Breast epithelium (tissue), 4 donors: Measurements from ENCODE around the gene CD99L2. TPM values are rescaled to one million over a fixed set of nuclear protein-coding genes. Genes with fewer than 3 reads are reported as not detected.

Source experiments
- DNase-seq, 2 donors: peaks; one replicate each; pipeline ENCODE4 v3.0.0-alpha.2; 2019; ENCODE audit warnings: low spot score in 2 of 2
- H3K27ac ChIP-seq, 2 donors: fragments of 200-600 bp; sonication (generic) in 1 of 2; one replicate each; pipeline ENCODE4 v1.5.1; 2016 to 2019; ENCODE audit warnings: mild to moderate bottlenecking in 1 of 2
- H3K27me3 ChIP-seq, 2 donors: fragments of 200-600 bp; sonication (generic) in 1 of 2; one replicate each; pipeline versions ENCODE4 v1.5.1 to v1.6.0; 2017 to 2019; ENCODE audit warnings: control low read depth in 1 of 2, mild to moderate bottlenecking in 1 of 2
- H3K36me3 ChIP-seq: fragments of 200-600 bp; one replicate; pipeline ENCODE4 v1.5.1; 2019
- H3K4me1 ChIP-seq, 2 donors: fragments of 200-600 bp; sonication (generic); one replicate each; pipeline ENCODE4 v1.5.1; 2016 to 2019; ENCODE audit warnings: control low read depth in 1 of 2
- H3K4me3 ChIP-seq, 3 donors: fragments of 200-600 bp; sonication (generic); 1 replicate in 2 of 3; 2 replicates in 1 of 3; pipeline ENCODE4 v1.5.1; 2016 to 2019; ENCODE audit warnings: mild to moderate bottlenecking in 3 of 3, moderate library complexity in 2 of 3
- H3K9me3 ChIP-seq, 2 donors: fragments of 200-600 bp; sonication (generic) in 1 of 2; one replicate each; pipeline ENCODE4 v1.5.1; 2016 to 2019; ENCODE audit warnings: control low read depth in 1 of 2
- CTCF ChIP-seq, 3 donors: fragments of 450-650 bp; IDR thresholded peaks; one replicate each; pipeline ENCODE4 v1.5.1; 2016 to 2017; ENCODE audit warnings: antibody characterized with exemption in 3 of 3, mild to moderate bottlenecking in 3 of 3, moderate library complexity in 3 of 3
- POLR2A ChIP-seq: fragments of 450-650 bp; IDR thresholded peaks from one replicate; pipeline ENCODE4 v1.6.1; 2016; ENCODE audit warnings: antibody characterized with exemption, mild to moderate bottlenecking, moderate library complexity
- POLR2AphosphoS5 ChIP-seq, 3 donors: sonication (generic); formaldehyde crosslinking; IDR thresholded peaks; one replicate each; pipeline ENCODE4 v1.6.1; 2017; ENCODE audit warnings: antibody characterized with exemption in 3 of 3
- intact Hi-C: fragments of 100-400 bp; cut with DNase I; formaldehyde crosslinking; loops from one replicate; pipeline ENCODE4 v1.15.1; 2023; ENCODE audit warnings: low total_unique reads
- total RNA-seq, 3 donors: library from RNA; depleted of rRNA; stranded (reverse); fragments of >200 nt; gene quantifications; one replicate each; pipeline ENCODE4 v1.1.0, GENCODE V29; 2016

CD99L2 gene
- total RNA-seq, 3 donors from 2014 or later: 28.1 to 81.4 (median 32.1) TPM

- DNase-seq: no peak
- peak overlapping the region in 1 of 2 donors; percentile 52 for H3K27ac ChIP-seq
- H3K36me3 ChIP-seq: no peaks in the 10 kb centered on the region
- no peak for TF ChIP-seq POLR2A
- no peak for TF ChIP-seq CTCF (IDR thresholded peaks at IDR 0.05)
- TF ChIP-seq POLR2AphosphoS5 (IDR thresholded peaks at IDR 0.05): no peak
- intact Hi-C loops: no loop called here
- H3K27me3 ChIP-seq: peaks cover 0 to 4% of the 10 kb centered on the region in 2 donors
- H3K4me1 ChIP-seq: no peaks in the 10 kb centered on the region
- H3K4me3 ChIP-seq: no peak overlapping the region
- no peaks in the 10 kb centered on the region for H3K9me3 ChIP-seq
Measured at GRCh38 chrX:150766351-150767044, 132.0 kb downstream of the CD99L2 start.

DNA sequence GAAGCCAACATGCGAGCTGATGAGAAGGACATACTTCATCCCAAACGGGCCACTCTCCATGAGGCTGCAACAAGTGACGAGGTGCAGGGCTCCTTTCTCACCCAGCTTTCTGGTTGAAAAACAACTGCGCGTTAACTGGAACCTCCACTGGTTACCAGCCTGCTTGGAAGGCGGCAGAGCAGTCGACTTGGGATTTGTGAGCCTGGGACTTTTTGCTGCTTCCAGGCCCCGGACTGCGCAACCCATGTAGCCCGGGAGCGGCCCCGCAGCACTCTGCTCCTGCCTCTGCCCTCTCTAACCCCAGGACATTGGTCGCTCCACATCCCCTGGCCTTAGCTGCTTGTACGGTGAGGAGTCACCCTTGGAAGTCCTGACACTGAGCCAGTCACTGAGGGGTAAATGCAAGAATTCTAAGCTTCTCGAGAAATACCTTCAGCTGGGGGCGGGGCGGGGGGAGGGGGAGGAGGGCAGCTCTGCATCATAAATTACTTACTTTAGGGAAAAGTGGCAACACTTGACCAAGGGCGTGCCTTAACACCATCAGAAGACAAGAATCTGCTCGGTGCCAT is 132.6 kb downstream of the CD99L2 start:
- DNase-seq: no peak
- intact Hi-C loops: no loop called here
- H3K4me1 ChIP-seq: no peaks in the 10 kb centered on the region
- no peak overlapping the region for H3K4me3 ChIP-seq
- no peaks in the 10 kb centered on the region for H3K9me3 ChIP-seq
- TF ChIP-seq POLR2A (no peak), CTCF (IDR thresholded peaks at IDR 0.05) (no peak), POLR2AphosphoS5 (IDR thresholded peaks at IDR 0.05) (no peak)
- H3K27ac ChIP-seq: no peak overlapping the region
- H3K27me3 ChIP-seq: peaks cover 0 to 4% of the 10 kb centered on the region in 2 donors
- H3K36me3 ChIP-seq: no peaks in the 10 kb centered on the region

DNA sequence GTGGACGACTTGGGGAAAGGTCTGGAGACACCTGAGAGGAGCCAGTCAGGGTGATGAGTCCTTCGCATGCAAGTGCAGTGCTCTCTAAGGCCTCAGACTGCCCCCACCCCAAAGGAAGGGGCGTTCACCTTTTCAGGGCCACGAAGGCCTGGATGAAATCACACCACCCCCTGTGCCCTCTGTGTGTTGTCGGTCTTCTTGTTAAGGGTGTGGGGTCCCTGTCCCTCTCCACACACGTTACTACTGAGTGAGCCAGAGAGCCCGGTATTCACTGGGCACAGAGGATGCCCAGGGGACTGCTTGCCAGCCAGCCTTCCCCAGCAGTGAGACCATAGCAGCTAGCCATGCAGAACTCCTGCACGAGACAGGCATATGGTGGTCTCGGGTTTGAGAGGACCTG is 133.2 kb downstream of the CD99L2 start:
- DNase-seq: no peak
- Histone ChIP-seq H3K27ac (no peak overlapping the region), H3K4me1 (no peaks in the 10 kb centered on the region), H3K36me3 (no peaks in the 10 kb centered on the region), H3K27me3 (peaks cover 0 to 4% of the 10 kb centered on the region in 2 donors), H3K9me3 (no peaks in the 10 kb centered on the region), H3K4me3 (no peak overlapping the region)
- TF ChIP-seq CTCF (IDR thresholded peaks at IDR 0.05): no peak
- no peak for TF ChIP-seq POLR2A
- no peak for TF ChIP-seq POLR2AphosphoS5 (IDR thresholded peaks at IDR 0.05)
- intact Hi-C loops: no loop called here

GRCh38 chrX:150763810-150764209 is 134.7 kb downstream of the CD99L2 start:
- no peak overlapping the region for H3K27ac ChIP-seq
- H3K4me1 ChIP-seq: no peaks in the 10 kb centered on the region
- no peak overlapping the region for H3K4me3 ChIP-seq
- no peak for DNase-seq
- no peaks in the 10 kb centered on the region for H3K36me3 ChIP-seq
- TF ChIP-seq POLR2A: no peak
- TF ChIP-seq CTCF (IDR thresholded peaks at IDR 0.05): no peak
- TF ChIP-seq POLR2AphosphoS5 (IDR thresholded peaks at IDR 0.05): no peak
- H3K27me3 ChIP-seq: peaks cover 0 to 4% of the 10 kb centered on the region in 2 donors
- H3K9me3 ChIP-seq: no peaks in the 10 kb centered on the region
- intact Hi-C loops: no loop called here

- Histone ChIP-seq H3K27ac (no peak overlapping the region), H3K4me1 (no peaks in the 10 kb centered on the region), H3K27me3 (peaks cover 0 to 4% of the 10 kb centered on the region in 2 donors), H3K9me3 (no peaks in the 10 kb centered on the region), H3K36me3 (no peaks in the 10 kb centered on the region), H3K4me3 (no peak overlapping the region)
- intact Hi-C loops: no loop called here
- TF ChIP-seq POLR2A (no peak), CTCF (IDR thresholded peaks at IDR 0.05) (no peak), POLR2AphosphoS5 (IDR thresholded peaks at IDR 0.05) (no peak)
- no peak for DNase-seq
Measured at GRCh38 chrX:150763303-150763797, 135.1 kb downstream of the CD99L2 start.
